ENCODE measurements around the gene KCP.

DNA sequence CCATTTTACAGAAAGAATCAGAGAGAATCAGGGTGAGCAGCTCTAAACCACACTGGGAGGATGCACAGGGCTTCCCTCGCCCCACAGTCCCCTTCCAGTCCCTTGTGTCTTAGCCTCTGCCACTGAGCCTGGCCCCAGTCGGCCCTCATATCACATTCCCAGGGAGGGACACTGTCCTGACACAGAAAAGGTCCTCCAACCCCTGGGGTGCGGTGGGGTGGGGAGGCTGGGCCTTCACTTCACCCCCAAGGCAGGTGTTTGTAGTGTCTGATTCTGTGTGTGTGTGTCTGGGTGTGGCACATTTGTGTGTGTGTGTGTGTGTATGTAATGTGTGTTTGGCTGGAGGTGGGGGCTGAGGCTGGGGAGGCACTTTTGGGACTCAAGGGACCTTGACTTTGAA is 1.8 kb upstream of the KCP start:
- TF ChIP-seq, protein P1, sequence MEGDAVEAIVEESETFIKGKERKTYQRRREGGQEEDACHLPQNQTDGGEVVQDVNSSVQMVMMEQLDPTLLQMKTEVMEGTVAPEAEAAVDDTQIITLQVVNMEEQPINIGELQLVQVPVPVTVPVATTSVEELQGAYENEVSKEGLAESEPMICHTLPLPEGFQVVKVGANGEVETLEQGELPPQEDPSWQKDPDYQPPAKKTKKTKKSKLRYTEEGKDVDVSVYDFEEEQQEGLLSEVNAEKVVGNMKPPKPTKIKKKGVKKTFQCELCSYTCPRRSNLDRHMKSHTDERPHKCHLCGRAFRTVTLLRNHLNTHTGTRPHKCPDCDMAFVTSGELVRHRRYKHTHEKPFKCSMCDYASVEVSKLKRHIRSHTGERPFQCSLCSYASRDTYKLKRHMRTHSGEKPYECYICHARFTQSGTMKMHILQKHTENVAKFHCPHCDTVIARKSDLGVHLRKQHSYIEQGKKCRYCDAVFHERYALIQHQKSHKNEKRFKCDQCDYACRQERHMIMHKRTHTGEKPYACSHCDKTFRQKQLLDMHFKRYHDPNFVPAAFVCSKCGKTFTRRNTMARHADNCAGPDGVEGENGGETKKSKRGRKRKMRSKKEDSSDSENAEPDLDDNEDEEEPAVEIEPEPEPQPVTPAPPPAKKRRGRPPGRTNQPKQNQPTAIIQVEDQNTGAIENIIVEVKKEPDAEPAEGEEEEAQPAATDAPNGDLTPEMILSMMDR (IDR thresholded peaks at IDR 0.05) = no peak
- TF ChIP-seq POLR2A (IDR thresholded peaks at IDR 0.05) = no peak

Data from lower leg skin (tissue), 3 donors.